ENCODE results near the gene LCN12.

LCN12 gene

GRCh38 chr9:136954270-136955083, 2.4 kb downstream of the LCN12 start:
- TF ChIP-seq, protein P1, sequence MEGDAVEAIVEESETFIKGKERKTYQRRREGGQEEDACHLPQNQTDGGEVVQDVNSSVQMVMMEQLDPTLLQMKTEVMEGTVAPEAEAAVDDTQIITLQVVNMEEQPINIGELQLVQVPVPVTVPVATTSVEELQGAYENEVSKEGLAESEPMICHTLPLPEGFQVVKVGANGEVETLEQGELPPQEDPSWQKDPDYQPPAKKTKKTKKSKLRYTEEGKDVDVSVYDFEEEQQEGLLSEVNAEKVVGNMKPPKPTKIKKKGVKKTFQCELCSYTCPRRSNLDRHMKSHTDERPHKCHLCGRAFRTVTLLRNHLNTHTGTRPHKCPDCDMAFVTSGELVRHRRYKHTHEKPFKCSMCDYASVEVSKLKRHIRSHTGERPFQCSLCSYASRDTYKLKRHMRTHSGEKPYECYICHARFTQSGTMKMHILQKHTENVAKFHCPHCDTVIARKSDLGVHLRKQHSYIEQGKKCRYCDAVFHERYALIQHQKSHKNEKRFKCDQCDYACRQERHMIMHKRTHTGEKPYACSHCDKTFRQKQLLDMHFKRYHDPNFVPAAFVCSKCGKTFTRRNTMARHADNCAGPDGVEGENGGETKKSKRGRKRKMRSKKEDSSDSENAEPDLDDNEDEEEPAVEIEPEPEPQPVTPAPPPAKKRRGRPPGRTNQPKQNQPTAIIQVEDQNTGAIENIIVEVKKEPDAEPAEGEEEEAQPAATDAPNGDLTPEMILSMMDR (IDR thresholded peaks at IDR 0.05; ENCODE audit: unreplicated experiment in 3 of 3) = no peak
- Mint-ChIP-seq H3K9me3 (no peaks in the 10 kb centered on the region), H3K36me3 (ENCODE audit: low read depth) (no peaks in the 10 kb centered on the region), H3K4me3 (peak overlapping the region in 1 of 3 experiments; percentile 35), H3K27ac (no peak overlapping the region), H3K27me3 (ENCODE audit: low read depth) (no peaks in the 10 kb centered on the region), H3K4me1 (no peaks in the 10 kb centered on the region)

DNA sequence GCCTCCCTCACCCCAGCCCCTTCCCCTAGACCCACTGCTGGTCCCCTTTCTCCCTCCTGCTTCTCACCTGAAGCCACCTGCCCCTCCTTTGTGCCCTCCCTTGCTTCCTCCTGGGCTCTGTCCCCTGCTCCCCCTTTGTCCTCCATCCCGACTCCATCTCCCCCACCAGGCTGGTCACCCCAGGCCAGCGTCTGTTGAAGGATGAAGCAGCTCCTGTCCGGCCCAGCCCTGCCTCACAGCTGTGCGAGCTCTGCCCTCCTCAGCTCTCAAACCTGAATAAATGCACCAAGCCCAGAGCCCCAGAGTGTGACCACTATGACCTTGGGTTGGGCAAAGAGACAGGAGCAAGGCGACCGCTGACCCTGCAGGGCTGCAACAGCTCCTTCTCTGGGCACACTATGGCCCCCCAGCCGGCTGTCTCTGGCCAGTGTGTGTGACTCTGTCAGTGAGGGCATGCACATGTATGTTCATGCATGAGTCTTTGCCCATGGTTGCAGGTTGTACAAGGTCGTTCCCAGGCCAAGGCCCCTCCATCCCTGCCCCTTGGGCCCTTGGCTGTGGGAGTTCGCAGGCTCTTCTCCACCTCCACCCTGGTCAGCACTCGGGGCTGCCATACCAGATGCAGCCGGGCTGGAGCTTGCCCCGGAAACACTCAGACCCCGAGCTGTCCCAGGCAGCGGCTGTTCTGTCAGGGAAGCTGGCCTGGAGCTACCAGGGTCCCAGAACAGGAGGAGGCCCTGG, 3.3 kb downstream of the LCN12 start:
- Mint-ChIP-seq H3K4me1 (no peaks in the 10 kb centered on the region), H3K27me3 (ENCODE audit: low read depth) (no peaks in the 10 kb centered on the region)

DNA sequence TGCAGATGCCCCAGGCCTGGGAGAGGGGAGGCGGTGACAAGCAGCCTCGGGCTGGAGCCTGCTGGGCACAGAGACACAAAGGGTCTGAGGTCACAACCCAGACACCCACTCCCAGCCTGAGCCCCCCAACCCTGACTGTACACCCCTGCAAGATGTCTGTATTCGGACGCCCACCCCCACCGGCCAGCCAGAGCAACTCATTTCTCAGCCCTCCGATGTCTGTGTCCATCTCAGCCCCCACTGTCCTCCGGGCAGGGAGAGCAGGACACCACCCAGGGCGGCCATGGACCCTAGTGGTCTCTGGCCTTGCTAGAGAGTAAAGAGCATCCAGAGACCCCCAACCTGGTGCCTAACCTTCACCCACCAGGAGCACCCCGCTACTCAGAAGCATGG, 3.9 kb downstream of the LCN12 start:
- Mint-ChIP-seq H3K4me3 (no peak overlapping the region), H3K4me1 (no peaks in the 10 kb centered on the region), H3K9me3 (no peaks in the 10 kb centered on the region), H3K27ac (no peak overlapping the region), H3K36me3 (ENCODE audit: low read depth) (no peaks in the 10 kb centered on the region), H3K27me3 (ENCODE audit: low read depth) (no peaks in the 10 kb centered on the region)
- TF ChIP-seq, protein P1 (IDR thresholded peaks at IDR 0.05; ENCODE audit: unreplicated experiment in 3 of 3) = no peak

More for the DNA sequence above, 3.3 kb downstream of the LCN12 start:
- H3K27ac Mint-ChIP-seq = no peak overlapping the region
- no peaks in the 10 kb centered on the region for H3K36me3 Mint-ChIP-seq (ENCODE audit: low read depth)
- no peak overlapping the region for H3K4me3 Mint-ChIP-seq
- TF ChIP-seq, protein P1 (IDR thresholded peaks at IDR 0.05; ENCODE audit: unreplicated experiment in 3 of 3) = no peak
- no peaks in the 10 kb centered on the region for H3K9me3 Mint-ChIP-seq

- Mint-ChIP-seq H3K27ac (no peak overlapping the region), H3K4me1 (no peaks in the 10 kb centered on the region), H3K27me3 (ENCODE audit: low read depth) (no peaks in the 10 kb centered on the region), H3K9me3 (no peaks in the 10 kb centered on the region), H3K36me3 (ENCODE audit: low read depth) (no peaks in the 10 kb centered on the region), H3K4me3 (no peak overlapping the region)
- TF ChIP-seq, protein P1 (IDR thresholded peaks at IDR 0.05; ENCODE audit: unreplicated experiment in 3 of 3) = no peak
These were observed 4.5 kb downstream of the LCN12 start for GRCh38 chr9:136956604-136957003.

- Mint-ChIP-seq H3K4me3 (no peak overlapping the region), H3K36me3 (ENCODE audit: low read depth) (no peaks in the 10 kb centered on the region), H3K4me1 (no peaks in the 10 kb centered on the region), H3K27me3 (ENCODE audit: low read depth) (no peaks in the 10 kb centered on the region), H3K9me3 (no peaks in the 10 kb centered on the region), H3K27ac (no peak overlapping the region)
- TF ChIP-seq, protein P1 (IDR thresholded peaks at IDR 0.05; ENCODE audit: unreplicated experiment in 3 of 3) = no peak
These were observed 5.4 kb downstream of the LCN12 start for GRCh38 chr9:136957461-136957860.
